Heart left ventricle (tissue), 16 donors: Measurements from ENCODE around the gene KCNJ13. TPM values are rescaled to one million over a fixed set of nuclear protein-coding genes. Genes with fewer than 3 reads are reported as not detected.
"Not testable (repeated sequence)": the region's sequence is repeated elsewhere in the genome, so short reads cannot be mapped to it uniquely, and the experiment has no call there.

Experiments
- ATAC-seq, 4 donors: fragments of 200-7000 bp; cut with Tn5 transposase; one replicate each; pipeline ENCODE4 v1.9.1; 2020 to 2022; ENCODE audit warnings: moderate library complexity in 4 of 4, mild to moderate bottlenecking in 3 of 4, moderate number of reproducible peaks in 1 of 4
- DNase-seq, 5 donors: peaks; one replicate each; pipeline ENCODE4 v3.0.0-alpha.2; 2020
- H3K27ac ChIP-seq, 12 donors: fragments of 200-600 bp; sonication (generic) in 4 of 12; one replicate each; pipeline versions ENCODE4 v1.5.0 to v1.8.0; 2016 to 2022; ENCODE audit warnings: mild to moderate bottlenecking in 2 of 12
- H3K27me3 ChIP-seq, 9 donors: fragments of 200-600 bp; sonication (generic) in 2 of 9; one replicate each; pipeline versions ENCODE4 v1.5.1 to v1.8.0; 2016 to 2022; ENCODE audit warnings: mild to moderate bottlenecking in 3 of 9
- H3K36me3 ChIP-seq, 9 donors: fragments of 200-600 bp; sonication (generic) in 2 of 9; one replicate each; pipeline versions ENCODE4 v1.5.0 to v1.8.0; 2018 to 2022; ENCODE audit warnings: mild to moderate bottlenecking in 2 of 9
- H3K4me1 ChIP-seq, 12 donors: fragments of 200-600 bp; sonication (generic) in 4 of 12; one replicate each; pipeline versions ENCODE4 v1.5.0 to v1.8.0; 2016 to 2022; ENCODE audit warnings: mild to moderate bottlenecking in 3 of 12
- H3K4me3 ChIP-seq, 12 donors: fragments of 200-600 bp; sonication (generic) in 4 of 12; one replicate each; pipeline versions ENCODE4 v1.5.0 to v1.8.0; 2017 to 2022; ENCODE audit warnings: mild to moderate bottlenecking in 9 of 12, moderate library complexity in 4 of 12
- H3K9me3 ChIP-seq, 12 donors: fragments of 200-600 bp; sonication (generic) in 4 of 12; one replicate each; pipeline versions ENCODE4 v1.5.0 to v1.8.0; 2016 to 2022; ENCODE audit warnings: mild to moderate bottlenecking in 1 of 12
- CTCF ChIP-seq, 12 donors: fragments of 200-600 bp; sonication (generic) in 4 of 12; IDR thresholded peaks; one replicate each; pipeline versions ENCODE4 v1.5.0 to v1.8.0; 2018 to 2022; ENCODE audit warnings: antibody characterized with exemption in 12 of 12, mild to moderate bottlenecking in 5 of 12
- POLR2A ChIP-seq, 2 donors: fragments of 450-650 bp; IDR thresholded peaks; one replicate each; pipeline ENCODE4 v1.6.1; 2017; ENCODE audit warnings: antibody characterized with exemption in 2 of 2, mild to moderate bottlenecking in 2 of 2, moderate library complexity in 2 of 2
- WGBS, 4 donors: extraction: QIAGEN DNeasy Blood & Tissue Kit in 2 of 4; methylation state at CpG; one replicate each; pipeline versions ENCODE4 v1.1.5 to v1.1.7; 2013 to 2018; 5-methylcytosine and 5-hydroxymethylcytosine counted together
- intact Hi-C, 10 donors: fragments of 100-400 bp; cut with DNase I; formaldehyde crosslinking; loops; one replicate each; pipeline versions ENCODE4 v1.11.1 to v1.14.2; 2022
- polyA plus RNA-seq, 2 donors: library from polyadenylated mRNA; stranded (reverse); fragments of 200-250 nt; gene quantifications; one replicate each; pipeline ENCODE4 v1.2.3, GENCODE V29; 2013
- total RNA-seq, 9 donors: library from RNA; depleted of rRNA in 2 of 9; stranded (reverse); fragments of >200 nt in 2 of 9; fragmentation: NEBNext Ultra II Directional in 3 of 9; extraction: Animal tissue kit (Norgen Biotek cat#: 25700) in 3 of 9; gene quantifications; one replicate each; pipeline versions ENCODE4 v1.1.0 to v1.2.4, GENCODE V29; 2016 to 2023
- donor health status: ischemic (EF 13 %, LVEDD 7.1; RV severe dilation, severe dysfunction).
- donor health status: healthy with polysubstance abuse.
- donor health status: DM: no; HTN: yes; CAD: no.
- donor health status: DM: no; HTN: no; CAD: no.
- donor health status: ischemic (EF 25% LVEDD 6.9; RV normal size, moderate dysfunction).
- donor health status: ischemic (EF 25% LVEDD 5.7; RV mildly dilated, moderate dysfunction).
- donor health status: healthy.
- donor health status: DM: yes; HTN: yes; CAD: no.
- donor health status: ischemic (EF 35%, LVEDD 5.7; RV mildly dilated, moderate dysfunction).
- donor health status: nonischemic (EF 11% LVEDD 7.7; RV severe dilation, severe dysfunction).
- donor health status: DM: yes; HTN: yes; CAD: no.
- donor health status: PGD.
- donor health status: ischemic (EF 29% LVEDD 5.4; RV normal size, mild dysfunction).
- donor health status: nonischemic (EF 23%, LVEDD 6.1; RV moderate dilation, normal function).

The KCNJ13 gene
- total and polyA plus RNA-seq, 11 donors: not detected

DNA sequence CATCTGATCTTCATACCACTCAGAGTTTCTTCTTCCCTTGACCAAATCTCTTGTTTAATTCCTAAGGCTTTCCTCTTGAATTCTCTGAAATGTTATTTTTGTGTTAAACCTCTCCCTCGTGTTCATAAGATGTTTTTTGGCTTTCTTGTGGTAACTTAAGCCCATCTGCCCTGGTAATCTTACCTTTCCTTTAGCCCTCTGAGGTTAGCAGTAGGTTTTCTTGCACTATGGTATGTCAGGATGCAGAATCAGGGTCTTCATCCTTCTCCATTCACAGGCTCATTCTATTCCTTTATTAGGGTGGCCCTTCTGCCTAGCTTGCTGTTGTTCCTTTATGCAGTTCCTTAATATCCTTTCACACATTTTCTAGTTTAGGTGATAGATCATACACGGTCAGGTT, 55.1 kb downstream of the KCNJ13 start:
- TF ChIP-seq CTCF (IDR thresholded peaks at IDR 0.05) (no peak), POLR2A (IDR thresholded peaks at IDR 0.05) (no peak)
- Histone ChIP-seq H3K36me3 (peaks cover 0 to 73% (median 44%) of the 10 kb centered on the region in 9 donors), H3K9me3 (peaks cover 0 to 4% (median 0%) of the 10 kb centered on the region in 12 donors), H3K27me3 (no peaks in the 10 kb centered on the region), H3K27ac (no peak overlapping the region), H3K4me1 (peaks cover 0 to 29% (median 5%) of the 10 kb centered on the region in 12 donors), H3K4me3 (no peak overlapping the region)
- WGBS, 4 donors: 53 to 89% (median 84%) methylated on average over 2 of the region's 2 CpGs
- ATAC-seq (no peak), DNase-seq (no peak)
- intact Hi-C loops: no loop called here

DNA sequence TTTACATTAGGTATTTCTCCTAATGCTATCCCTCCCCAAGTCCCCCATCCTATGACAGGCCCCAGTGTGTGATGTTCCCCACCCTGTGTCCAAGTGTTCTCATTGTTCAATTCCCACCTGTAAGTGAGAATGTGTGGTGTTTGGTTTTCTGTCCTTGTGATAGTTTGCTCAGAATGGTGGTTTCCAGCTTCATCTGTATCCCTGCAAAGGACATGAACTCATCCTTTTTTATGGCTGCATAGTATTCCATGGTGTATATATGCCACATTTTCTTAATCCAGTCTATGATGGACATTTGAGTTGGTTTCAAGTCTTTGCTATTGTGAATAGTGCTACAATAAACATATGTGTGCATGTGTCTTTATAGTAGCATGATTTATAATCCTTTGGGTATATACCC, 56.3 kb downstream of the KCNJ13 start:
- H3K9me3 ChIP-seq, ATAC-seq, DNase-seq, intact Hi-C loops, H3K27ac ChIP-seq, H3K27me3 ChIP-seq, H3K4me3 ChIP-seq: not testable (repeated sequence)
- peaks cover 0 to 29% (median 5%) of the 10 kb centered on the region in 12 donors for H3K4me1 ChIP-seq
- H3K36me3 ChIP-seq: peaks cover 0 to 61% (median 31%) of the 10 kb centered on the region in 9 donors

Other genes starting within 250 kb of the KCNJ13 start
- not detected for gene CHRNG, start 236.9 kb downstream of the KCNJ13 start, total RNA-seq
- gene CHRNG, start 236.9 kb downstream of the KCNJ13 start, polyA plus RNA-seq: not detected
- gene TIGD1, start 226.0 kb downstream of the KCNJ13 start, total RNA-seq: 1 to 10 TPM in 8 of 9 donors, under 1 TPM in 1; 0.99 to 3.8 (median 1.6) TPM
- 1 to 10 TPM; 1.6 to 2.1 TPM for gene TIGD1, start 226.0 kb downstream of the KCNJ13 start, polyA plus RNA-seq
- 10 to 100 TPM; 15.3 to 49.8 (median 38.8) TPM for gene EIF4E2, start 225.9 kb downstream of the KCNJ13 start, total RNA-seq
- gene EIF4E2, start 225.9 kb downstream of the KCNJ13 start, polyA plus RNA-seq: 10 to 100 TPM; 36.1 to 54.0 TPM
- 10 to 100 TPM in 7 of 9 donors, 1 to 10 TPM in 2; 9.0 to 44.8 (median 20.7) TPM for gene EFHD1, start 143.0 kb downstream of the KCNJ13 start, total RNA-seq
- 10 to 100 TPM in 1 of 2 donors, 1 to 10 TPM in 1; 9.0 to 26.8 TPM for gene EFHD1, start 143.0 kb downstream of the KCNJ13 start, polyA plus RNA-seq
- gene GIGYF2, start 79.2 kb downstream of the KCNJ13 start, total RNA-seq: 10 to 100 TPM; 48.0 to 78.1 (median 61.3) TPM
- 10 to 100 TPM; 25.3 to 29.8 TPM for gene GIGYF2, start 79.2 kb downstream of the KCNJ13 start, polyA plus RNA-seq
- 1 to 10 TPM in 3 of 9 donors, under 1 TPM in 6; 0.38 to 2.9 (median 0.74) TPM for gene SNORC, start 93.7 kb upstream of the KCNJ13 start, total RNA-seq
- under 1 TPM; 0.46 to 0.88 TPM for gene SNORC, start 93.7 kb upstream of the KCNJ13 start, polyA plus RNA-seq
- under 1 TPM in 5 of 9 donors, not detected in 4; 0.19 to 0.62 (median 0.56) TPM for gene NGEF, start 236.7 kb upstream of the KCNJ13 start, total RNA-seq
- under 1 TPM; 0.15 to 0.42 TPM for gene NGEF, start 236.7 kb upstream of the KCNJ13 start, polyA plus RNA-seq